ENCODE results near the gene EVI5L. TPM values are rescaled to one million over a fixed set of nuclear protein-coding genes. Genes with fewer than 3 reads are reported as not detected.

The EVI5L gene
- total RNA-seq: 10 to 100 TPM in 1 of 3 donors, 1 to 10 TPM in 2; 7.5 to 12.5 (median 9.2) TPM

DNA sequence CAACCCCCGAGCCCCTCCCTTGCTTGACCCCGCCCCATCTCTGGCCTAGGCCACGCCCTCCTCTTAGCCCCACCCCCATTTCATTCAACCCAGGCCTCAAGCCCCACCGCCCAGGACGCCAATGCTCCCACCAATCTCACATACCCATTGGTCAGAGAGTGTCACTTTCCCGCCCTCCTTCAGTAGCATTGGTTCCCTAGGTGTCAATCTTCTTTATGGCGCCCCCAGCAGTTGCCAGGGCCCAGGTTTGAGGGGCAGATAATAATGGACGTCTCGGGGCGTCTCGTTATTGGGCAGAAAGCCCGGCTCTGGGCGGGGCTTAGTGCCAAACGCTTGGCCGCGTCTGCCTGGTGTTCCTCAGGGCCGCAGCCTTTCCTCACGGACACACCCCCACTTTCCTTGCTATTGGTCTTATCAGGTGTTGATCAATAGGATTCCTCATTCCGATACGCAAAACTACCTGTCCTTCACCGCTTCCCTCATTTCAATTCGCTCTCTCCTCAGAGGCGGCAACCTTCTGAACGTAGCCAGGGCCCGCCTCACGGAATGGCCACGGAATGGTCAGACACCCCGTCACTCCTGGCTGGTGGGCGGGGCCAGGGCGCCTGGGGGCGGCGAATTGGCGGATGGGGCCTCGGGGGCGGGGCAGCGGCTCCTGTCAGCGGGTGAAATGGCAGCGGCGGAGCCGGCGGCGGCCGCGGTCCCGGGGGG, at the start of gene EVI5L:
Gene EVI5L, plus strand, starts transcription at position 658 of the 711 bp plus-strand sequence. CDS start 16,325 bp downstream, outside the sequence.
- Histone ChIP-seq H3K4me1 (peaks cover 9 to 18% of the 10 kb centered on the region in 2 donors), H3K36me3 (no peaks in the 10 kb centered on the region), H3K27me3 (no peaks in the 10 kb centered on the region), H3K4me3 (peak within 1 kb of the TSS; percentile 79 to 87 (median 86)), H3K27ac (peak within 1 kb of the TSS; percentile 9 to 52), H3K9me3 (no peaks in the 10 kb centered on the region)
- intact Hi-C loops (cut with DNase I; ENCODE audit: low total_unique reads): no loop called here
- TF ChIP-seq POLR2AphosphoS5 (IDR thresholded peaks at IDR 0.05) (peak in 2 of 3 donors; percentile 36 to 55), POLR2A (IDR thresholded peaks at IDR 0.05) (no peak)
- TF ChIP-seq, protein P1, sequence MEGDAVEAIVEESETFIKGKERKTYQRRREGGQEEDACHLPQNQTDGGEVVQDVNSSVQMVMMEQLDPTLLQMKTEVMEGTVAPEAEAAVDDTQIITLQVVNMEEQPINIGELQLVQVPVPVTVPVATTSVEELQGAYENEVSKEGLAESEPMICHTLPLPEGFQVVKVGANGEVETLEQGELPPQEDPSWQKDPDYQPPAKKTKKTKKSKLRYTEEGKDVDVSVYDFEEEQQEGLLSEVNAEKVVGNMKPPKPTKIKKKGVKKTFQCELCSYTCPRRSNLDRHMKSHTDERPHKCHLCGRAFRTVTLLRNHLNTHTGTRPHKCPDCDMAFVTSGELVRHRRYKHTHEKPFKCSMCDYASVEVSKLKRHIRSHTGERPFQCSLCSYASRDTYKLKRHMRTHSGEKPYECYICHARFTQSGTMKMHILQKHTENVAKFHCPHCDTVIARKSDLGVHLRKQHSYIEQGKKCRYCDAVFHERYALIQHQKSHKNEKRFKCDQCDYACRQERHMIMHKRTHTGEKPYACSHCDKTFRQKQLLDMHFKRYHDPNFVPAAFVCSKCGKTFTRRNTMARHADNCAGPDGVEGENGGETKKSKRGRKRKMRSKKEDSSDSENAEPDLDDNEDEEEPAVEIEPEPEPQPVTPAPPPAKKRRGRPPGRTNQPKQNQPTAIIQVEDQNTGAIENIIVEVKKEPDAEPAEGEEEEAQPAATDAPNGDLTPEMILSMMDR (IDR thresholded peaks at IDR 0.05): no peak
- peak; percentile 99 for DNase-seq (ENCODE audit: low spot score in 2 of 2)

- intact Hi-C loops (cut with DNase I; ENCODE audit: low total_unique reads): no loop called here
- Histone ChIP-seq H3K9me3 (no peaks in the 10 kb centered on the region), H3K27ac (no peak overlapping the region), H3K36me3 (no peaks in the 10 kb centered on the region), H3K4me3 (no peak overlapping the region), H3K27me3 (peaks cover 0 to 22% of the 10 kb centered on the region in 2 donors), H3K4me1 (no peaks in the 10 kb centered on the region)
- TF ChIP-seq POLR2AphosphoS5 (IDR thresholded peaks at IDR 0.05) (no peak), POLR2A (IDR thresholded peaks at IDR 0.05) (no peak)
- TF ChIP-seq, protein P1 (IDR thresholded peaks at IDR 0.05): no peak
- no peak for DNase-seq (ENCODE audit: low spot score in 2 of 2)
Observed at GRCh38 chr19:7781157-7781556, 48.9 kb upstream of the EVI5L start.

GRCh38 chr19:7783991-7784423, 46.0 kb upstream of the EVI5L start:
- TF ChIP-seq POLR2AphosphoS5 (IDR thresholded peaks at IDR 0.05): no peak
- no peaks in the 10 kb centered on the region for H3K9me3 ChIP-seq
- DNase-seq (ENCODE audit: low spot score in 2 of 2): no peak
- H3K4me1 ChIP-seq: no peaks in the 10 kb centered on the region
- H3K27ac ChIP-seq: no peak overlapping the region
- H3K36me3 ChIP-seq: no peaks in the 10 kb centered on the region
- H3K4me3 ChIP-seq: no peak overlapping the region
- intact Hi-C loops (cut with DNase I; ENCODE audit: low total_unique reads): no loop called here
- H3K27me3 ChIP-seq: peaks cover 5 to 46% of the 10 kb centered on the region in 2 donors

GRCh38 chr19:7784856-7785255, 45.2 kb upstream of the EVI5L start:
- Histone ChIP-seq H3K9me3 (no peaks in the 10 kb centered on the region), H3K27me3 (peaks cover 5 to 46% of the 10 kb centered on the region in 2 donors), H3K4me1 (no peaks in the 10 kb centered on the region), H3K27ac (no peak overlapping the region), H3K4me3 (no peak overlapping the region), H3K36me3 (no peaks in the 10 kb centered on the region)
- TF ChIP-seq POLR2AphosphoS5 (IDR thresholded peaks at IDR 0.05) (no peak), POLR2A (IDR thresholded peaks at IDR 0.05) (no peak)
- TF ChIP-seq, protein P1 (IDR thresholded peaks at IDR 0.05): no peak
- no peak for DNase-seq (ENCODE audit: low spot score in 2 of 2)
- intact Hi-C loops (cut with DNase I; ENCODE audit: low total_unique reads): no loop called here

DNA sequence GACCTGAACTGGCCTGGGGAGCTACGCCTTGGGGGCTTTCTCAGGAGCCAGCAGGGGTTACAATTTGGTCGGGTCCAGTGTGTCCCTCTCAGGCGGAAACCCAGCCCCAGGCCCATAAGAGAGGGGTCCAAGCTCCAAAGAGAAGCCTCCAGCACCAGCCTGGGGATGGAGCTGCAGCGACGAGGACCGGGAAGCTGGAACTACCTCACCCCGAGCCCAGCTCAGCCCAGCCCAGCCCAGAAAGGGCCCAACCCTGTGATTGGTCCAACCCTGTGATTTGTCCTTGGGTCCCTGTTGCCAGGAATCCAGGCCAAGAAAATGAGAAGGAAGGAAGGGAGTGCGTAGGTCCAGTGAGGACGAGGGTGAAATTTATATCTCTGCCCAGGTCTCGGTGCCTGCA, 42.9 kb upstream of the EVI5L start:
- DNase-seq (ENCODE audit: low spot score in 2 of 2): no peak
- no peak overlapping the region for H3K27ac ChIP-seq
- peaks cover 5 to 45% of the 10 kb centered on the region in 2 donors for H3K27me3 ChIP-seq
- H3K4me1 ChIP-seq: no peaks in the 10 kb centered on the region
- H3K4me3 ChIP-seq: peak overlapping the region in 1 of 3 donors; percentile 32
- no peaks in the 10 kb centered on the region for H3K9me3 ChIP-seq
- TF ChIP-seq POLR2AphosphoS5 (IDR thresholded peaks at IDR 0.05): no peak
- TF ChIP-seq POLR2A (IDR thresholded peaks at IDR 0.05): no peak
- TF ChIP-seq, protein P1 (IDR thresholded peaks at IDR 0.05): no peak
- intact Hi-C loops (cut with DNase I; ENCODE audit: low total_unique reads): no loop called here
- no peaks in the 10 kb centered on the region for H3K36me3 ChIP-seq

All from breast epithelium (tissue), 4 donors.